ENCODE data around the gene PTGDS.

Gene PTGDS

DNA sequence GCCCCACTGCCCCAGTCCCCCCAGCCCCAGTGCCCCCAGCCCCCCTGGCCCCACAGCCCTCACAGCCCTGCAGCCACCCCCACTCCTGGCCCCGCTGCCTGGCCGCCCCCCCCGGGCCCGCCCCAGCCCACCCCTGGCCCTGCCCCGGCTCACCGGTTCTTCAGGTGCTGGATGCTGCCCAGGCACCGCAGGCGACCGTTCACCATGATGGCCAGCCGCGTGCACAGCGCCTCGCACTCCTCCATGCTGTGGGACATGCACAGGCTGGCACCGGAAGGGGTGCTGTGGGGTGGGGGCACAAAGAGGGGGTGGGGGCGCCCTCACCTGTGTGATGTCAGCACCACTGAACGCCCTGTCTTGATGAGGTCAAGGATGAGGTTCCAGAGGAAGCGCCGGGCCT lies 31.9 kb downstream of the PTGDS start:
- Histone ChIP-seq H3K4me3 (ENCODE audit: low read depth in 1 of 2, low read length in 2 of 2) (no peak overlapping the region), H3K9me3 (ENCODE audit: control insufficient read depth in 1 of 2, low read length in 2 of 2) (no peaks in the 10 kb centered on the region), H3K27ac (ENCODE audit: low read length) (no peak overlapping the region), H3K27me3 (ENCODE audit: low read depth, low read length) (no peaks in the 10 kb centered on the region), H3K4me1 (ENCODE audit: control insufficient read depth in 1 of 2, insufficient read depth in 2 of 2, low read length in 2 of 2) (peaks cover 0 to 6% of the 10 kb centered on the region in 2 donors), H3K36me3 (ENCODE audit: control insufficient read depth in 1 of 2, insufficient read depth in 2 of 2, low read length in 2 of 2) (peaks cover 0 to 46% of the 10 kb centered on the region in 2 donors)

DNA sequence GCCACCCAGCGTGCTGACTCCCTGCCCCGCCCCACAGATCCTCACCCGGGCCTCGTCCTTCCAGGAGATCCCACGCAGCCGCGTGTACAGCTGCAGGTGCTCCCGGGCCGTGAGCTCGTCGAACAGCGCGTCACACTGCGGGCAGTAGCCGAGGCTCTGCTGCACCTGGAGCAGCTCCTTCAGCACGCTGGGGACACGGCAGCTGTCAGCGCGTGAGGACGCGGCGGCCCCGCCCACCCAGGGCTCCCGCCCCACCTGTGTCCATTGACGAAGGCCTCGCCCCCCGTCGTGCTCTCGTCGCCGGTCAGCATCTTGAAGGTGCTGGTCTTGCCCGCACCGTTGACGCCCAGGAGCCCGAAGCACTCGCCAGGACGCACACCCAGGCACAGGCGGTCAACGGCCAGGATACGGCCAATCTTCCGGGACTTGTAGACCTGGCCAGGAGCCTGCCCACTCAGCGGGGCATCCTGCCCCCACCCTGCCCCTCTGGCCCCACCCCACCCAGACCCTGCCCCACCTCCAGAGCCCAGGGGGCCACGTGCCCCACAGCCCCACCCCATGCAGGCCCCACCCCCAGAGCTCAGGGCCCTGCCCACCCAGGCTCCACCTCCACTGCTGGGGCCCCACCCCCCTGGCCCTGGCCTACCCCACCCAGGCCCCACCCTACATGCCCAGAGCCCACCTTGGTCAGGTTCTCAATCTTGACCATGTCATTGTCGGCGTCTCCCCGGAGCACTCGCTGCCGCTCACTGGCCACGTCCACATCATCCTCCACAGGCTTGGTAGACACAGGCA lies 32.8 kb downstream of the PTGDS start:
- Histone ChIP-seq H3K27me3 (ENCODE audit: low read depth, low read length) (no peaks in the 10 kb centered on the region), H3K9me3 (ENCODE audit: control insufficient read depth in 1 of 2, low read length in 2 of 2) (no peaks in the 10 kb centered on the region), H3K27ac (ENCODE audit: low read length) (no peak overlapping the region), H3K4me1 (ENCODE audit: control insufficient read depth in 1 of 2, insufficient read depth in 2 of 2, low read length in 2 of 2) (peaks cover 0 to 6% of the 10 kb centered on the region in 2 donors), H3K4me3 (ENCODE audit: low read depth in 1 of 2, low read length in 2 of 2) (no peak overlapping the region), H3K36me3 (ENCODE audit: control insufficient read depth in 1 of 2, insufficient read depth in 2 of 2, low read length in 2 of 2) (peaks cover 0 to 55% of the 10 kb centered on the region in 2 donors)

DNA sequence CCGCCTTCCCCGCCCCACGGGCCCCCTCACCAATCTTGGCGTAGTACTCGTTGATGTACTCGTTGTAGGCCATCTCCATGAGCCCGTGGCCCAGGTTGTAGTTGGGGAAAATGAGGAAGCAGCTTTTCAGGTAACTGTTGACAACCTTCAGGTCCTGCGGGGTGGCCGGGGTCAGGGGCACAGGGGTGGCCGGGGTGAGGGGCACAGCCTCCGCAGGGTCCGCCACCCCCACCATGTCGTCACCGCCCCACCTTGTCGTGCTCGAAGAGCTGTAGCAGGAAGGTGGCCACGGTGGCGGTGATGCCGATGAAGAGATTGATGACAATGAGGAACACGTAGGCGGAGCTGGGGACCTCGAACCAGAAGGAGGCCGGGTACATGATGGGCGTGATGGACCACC lies 33.9 kb downstream of the PTGDS start:
- Histone ChIP-seq H3K9me3 (ENCODE audit: control insufficient read depth in 1 of 2, low read length in 2 of 2) (no peaks in the 10 kb centered on the region), H3K27me3 (ENCODE audit: low read depth, low read length) (no peaks in the 10 kb centered on the region), H3K4me1 (ENCODE audit: control insufficient read depth in 1 of 2, insufficient read depth in 2 of 2, low read length in 2 of 2) (peaks cover 0 to 6% of the 10 kb centered on the region in 2 donors), H3K36me3 (ENCODE audit: control insufficient read depth in 1 of 2, insufficient read depth in 2 of 2, low read length in 2 of 2) (peaks cover 0 to 64% of the 10 kb centered on the region in 2 donors), H3K4me3 (ENCODE audit: low read depth in 1 of 2, low read length in 2 of 2) (no peak overlapping the region), H3K27ac (ENCODE audit: low read length) (no peak overlapping the region)

DNA sequence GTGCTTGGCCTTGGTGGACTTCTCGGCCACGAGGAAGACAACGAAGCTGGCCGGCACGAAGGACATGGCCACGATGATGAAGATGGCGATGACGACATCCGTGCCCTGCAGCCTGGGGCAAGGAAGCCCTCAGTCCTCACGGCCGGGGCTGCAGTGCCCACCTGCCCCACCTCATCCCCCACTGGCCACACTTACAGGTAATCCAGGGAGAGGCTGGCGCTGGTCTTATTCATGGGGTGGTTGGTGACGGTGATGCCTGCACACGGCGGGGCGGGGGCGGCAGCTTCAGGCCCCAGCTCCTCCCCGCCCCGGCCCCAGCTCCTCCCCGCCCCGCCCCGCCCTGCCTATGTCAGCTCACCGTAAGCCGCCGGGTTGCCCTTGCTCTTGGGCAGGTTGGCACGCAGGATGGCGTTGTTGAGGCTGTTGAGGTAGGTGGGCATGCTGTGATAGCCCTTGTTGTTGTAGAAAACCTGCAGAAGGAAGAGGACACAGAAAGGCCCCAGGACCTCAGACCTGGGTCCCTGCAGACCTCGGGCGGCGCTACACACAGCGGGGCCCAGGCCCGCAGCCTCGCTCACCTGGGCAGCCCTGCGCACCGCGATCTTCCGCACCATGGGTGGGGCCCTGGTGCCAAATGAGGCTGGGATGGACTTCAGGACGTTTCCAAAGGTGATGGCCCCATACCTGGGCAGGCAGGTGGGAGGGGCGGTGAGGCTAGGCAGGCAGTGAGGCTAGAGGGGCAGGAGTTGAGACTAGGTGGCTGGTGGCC lies 34.8 kb downstream of the PTGDS start:
- no peak overlapping the region for H3K4me3 ChIP-seq (ENCODE audit: low read depth in 1 of 2, low read length in 2 of 2)
- H3K27ac ChIP-seq (ENCODE audit: low read length): no peak overlapping the region
- peaks cover 0 to 73% of the 10 kb centered on the region in 2 donors for H3K36me3 ChIP-seq (ENCODE audit: control insufficient read depth in 1 of 2, insufficient read depth in 2 of 2, low read length in 2 of 2)

DNA sequence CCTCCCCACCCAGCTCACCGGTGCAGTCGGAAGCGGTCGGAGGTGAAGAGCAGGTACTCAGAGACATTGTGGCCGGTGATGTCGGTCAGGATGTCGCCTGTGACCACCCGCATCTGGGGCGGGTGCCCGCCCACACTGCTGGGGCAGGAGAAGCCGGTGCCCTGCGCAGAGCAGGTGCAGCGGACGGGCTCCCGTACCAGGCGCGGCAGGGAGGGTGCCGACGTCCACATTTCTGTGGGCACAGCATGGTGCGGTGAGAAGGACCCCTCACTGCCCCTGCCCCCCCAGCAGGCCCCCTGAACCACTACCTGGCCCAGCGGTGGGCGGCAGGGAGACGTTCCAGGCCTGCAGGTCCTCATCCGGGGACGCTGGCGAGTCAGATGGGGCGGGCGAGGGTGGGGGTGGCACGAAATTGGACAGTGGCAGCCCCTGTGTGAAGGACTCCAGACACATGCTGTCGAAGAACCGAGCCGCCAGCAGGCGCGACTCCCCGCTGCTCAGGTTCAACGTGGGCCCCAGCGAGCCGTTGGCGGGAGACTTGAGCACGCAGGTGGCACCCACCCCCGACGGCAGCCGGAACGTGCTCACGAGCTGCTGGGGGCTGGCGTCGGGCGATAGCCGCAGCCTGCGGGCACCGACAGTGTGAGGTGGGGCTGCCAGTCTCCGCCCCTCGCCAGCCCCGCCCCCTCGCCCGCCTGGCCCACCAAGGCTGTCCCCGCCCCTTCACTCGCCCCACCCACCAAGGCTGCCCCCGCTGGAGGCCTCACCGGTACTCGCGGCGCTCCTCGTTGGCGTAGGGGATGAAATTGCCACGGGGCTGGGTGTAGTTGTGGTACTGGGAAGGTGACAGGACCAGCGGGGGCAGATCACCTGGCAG lies 35.6 kb downstream of the PTGDS start:
- Histone ChIP-seq H3K36me3 (ENCODE audit: control insufficient read depth in 1 of 2, insufficient read depth in 2 of 2, low read length in 2 of 2) (peaks cover 0 to 81% of the 10 kb centered on the region in 2 donors), H3K4me1 (ENCODE audit: control insufficient read depth in 1 of 2, insufficient read depth in 2 of 2, low read length in 2 of 2) (no peaks in the 10 kb centered on the region), H3K27me3 (ENCODE audit: low read depth, low read length) (no peaks in the 10 kb centered on the region), H3K27ac (ENCODE audit: low read length) (no peak overlapping the region), H3K4me3 (ENCODE audit: low read depth in 1 of 2, low read length in 2 of 2) (no peak overlapping the region), H3K9me3 (ENCODE audit: control insufficient read depth in 1 of 2, low read length in 2 of 2) (no peaks in the 10 kb centered on the region)

More for the DNA sequence above, 34.8 kb downstream of the PTGDS start:
- H3K9me3 ChIP-seq (ENCODE audit: control insufficient read depth in 1 of 2, low read length in 2 of 2): no peaks in the 10 kb centered on the region
- H3K27me3 ChIP-seq (ENCODE audit: low read depth, low read length): no peaks in the 10 kb centered on the region
- H3K4me1 ChIP-seq (ENCODE audit: control insufficient read depth in 1 of 2, insufficient read depth in 2 of 2, low read length in 2 of 2): peaks cover 0 to 6% of the 10 kb centered on the region in 2 donors

DNA sequence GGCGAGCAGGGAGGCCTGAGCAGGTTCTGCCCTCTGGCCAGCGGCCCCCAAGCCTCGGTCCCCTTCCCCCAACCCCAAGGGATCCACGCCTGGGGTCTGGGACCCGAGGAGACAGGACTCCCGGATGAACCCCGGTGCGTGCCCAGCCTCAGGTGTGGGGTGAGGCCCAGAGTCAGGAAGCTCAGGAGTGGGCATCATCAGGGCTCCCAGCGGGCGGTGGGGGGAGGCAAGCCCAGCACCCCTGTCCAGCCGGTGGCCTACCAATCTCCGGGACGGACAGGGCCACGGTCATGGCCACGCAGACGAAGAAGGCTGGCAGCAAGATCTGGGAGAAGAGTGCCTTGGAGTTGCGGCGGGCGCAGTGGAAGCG lies 36.3 kb downstream of the PTGDS start:
- peaks cover 0 to 79% of the 10 kb centered on the region in 2 donors for H3K36me3 ChIP-seq (ENCODE audit: control insufficient read depth in 1 of 2, insufficient read depth in 2 of 2, low read length in 2 of 2)
- H3K27ac ChIP-seq (ENCODE audit: low read length): no peak overlapping the region
- H3K4me1 ChIP-seq (ENCODE audit: control insufficient read depth in 1 of 2, insufficient read depth in 2 of 2, low read length in 2 of 2): no peaks in the 10 kb centered on the region
- no peak overlapping the region for H3K4me3 ChIP-seq (ENCODE audit: low read depth in 1 of 2, low read length in 2 of 2)
- H3K27me3 ChIP-seq (ENCODE audit: low read depth, low read length): no peaks in the 10 kb centered on the region
- H3K9me3 ChIP-seq (ENCODE audit: control insufficient read depth in 1 of 2, low read length in 2 of 2): no peaks in the 10 kb centered on the region

DNA sequence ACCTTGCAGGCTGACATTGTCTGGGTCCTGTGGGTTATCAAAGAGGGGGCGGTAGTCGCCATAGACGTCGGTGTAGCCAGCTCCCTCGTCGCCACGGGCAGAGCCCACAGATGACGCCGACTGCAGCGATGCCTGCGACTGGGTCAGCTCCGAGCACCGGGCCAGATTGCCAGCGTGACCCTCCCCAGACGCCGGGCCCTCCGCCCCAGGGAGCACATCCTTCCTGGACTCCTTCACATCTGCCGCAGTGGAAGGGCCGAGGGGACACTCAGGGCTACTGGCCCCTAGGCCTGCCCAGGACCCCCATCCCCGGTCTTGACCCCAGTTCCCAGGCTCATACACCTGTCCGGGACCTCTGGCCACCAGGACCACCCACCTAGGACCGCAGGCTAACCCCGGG lies 36.9 kb downstream of the PTGDS start:
- Histone ChIP-seq H3K4me1 (ENCODE audit: control insufficient read depth in 1 of 2, insufficient read depth in 2 of 2, low read length in 2 of 2) (no peaks in the 10 kb centered on the region), H3K4me3 (ENCODE audit: low read depth in 1 of 2, low read length in 2 of 2) (no peak overlapping the region), H3K27ac (ENCODE audit: low read length) (no peak overlapping the region), H3K36me3 (ENCODE audit: control insufficient read depth in 1 of 2, insufficient read depth in 2 of 2, low read length in 2 of 2) (peaks cover 0 to 76% of the 10 kb centered on the region in 2 donors), H3K9me3 (ENCODE audit: control insufficient read depth in 1 of 2, low read length in 2 of 2) (no peaks in the 10 kb centered on the region), H3K27me3 (ENCODE audit: low read depth, low read length) (no peaks in the 10 kb centered on the region)

DNA sequence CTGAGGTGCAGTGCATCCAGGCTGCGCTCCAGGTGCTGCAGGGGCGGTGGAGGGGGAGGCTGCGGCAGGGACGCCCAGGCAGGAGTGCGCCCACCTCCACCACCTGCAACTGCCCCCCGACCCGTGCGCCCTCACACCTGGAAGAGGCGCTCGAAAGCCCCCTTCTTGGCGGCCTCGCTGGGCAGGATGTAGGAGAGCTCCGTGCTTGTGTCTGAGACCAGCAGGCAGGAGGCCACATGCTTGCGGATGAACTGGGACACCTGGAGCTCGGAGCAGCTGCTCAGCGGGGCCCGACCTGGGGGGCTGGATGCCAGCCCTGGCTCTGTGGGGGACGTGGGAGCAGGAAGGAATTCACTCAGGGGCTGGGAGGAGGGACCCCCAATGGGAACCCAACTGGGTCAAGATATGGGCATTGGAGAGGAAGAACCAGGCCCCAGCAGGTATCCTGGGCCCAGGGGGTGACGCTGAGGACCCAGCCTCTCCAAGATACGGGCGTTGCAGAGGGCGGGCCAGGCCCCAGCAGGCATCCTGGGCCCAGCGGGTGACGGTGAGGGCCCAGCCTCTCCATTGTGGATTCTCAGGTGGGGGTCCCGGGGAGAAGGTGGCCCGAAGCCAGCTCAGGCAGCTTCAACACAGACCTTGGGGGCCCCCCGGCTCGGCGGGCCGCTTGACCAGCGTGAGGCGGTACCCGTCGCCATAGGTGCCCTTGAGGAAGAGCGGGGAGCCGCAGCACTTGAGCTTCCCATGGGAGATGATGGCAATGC lies 37.7 kb downstream of the PTGDS start:
- no peak overlapping the region for H3K27ac ChIP-seq (ENCODE audit: low read length)
- H3K27me3 ChIP-seq (ENCODE audit: low read depth, low read length): no peaks in the 10 kb centered on the region
- H3K4me1 ChIP-seq (ENCODE audit: control insufficient read depth in 1 of 2, insufficient read depth in 2 of 2, low read length in 2 of 2): no peaks in the 10 kb centered on the region
- H3K9me3 ChIP-seq (ENCODE audit: control insufficient read depth in 1 of 2, low read length in 2 of 2): no peaks in the 10 kb centered on the region
- H3K36me3 ChIP-seq (ENCODE audit: control insufficient read depth in 1 of 2, insufficient read depth in 2 of 2, low read length in 2 of 2): peaks cover 0 to 70% of the 10 kb centered on the region in 2 donors
- H3K4me3 ChIP-seq (ENCODE audit: low read depth in 1 of 2, low read length in 2 of 2): no peak overlapping the region

DNA sequence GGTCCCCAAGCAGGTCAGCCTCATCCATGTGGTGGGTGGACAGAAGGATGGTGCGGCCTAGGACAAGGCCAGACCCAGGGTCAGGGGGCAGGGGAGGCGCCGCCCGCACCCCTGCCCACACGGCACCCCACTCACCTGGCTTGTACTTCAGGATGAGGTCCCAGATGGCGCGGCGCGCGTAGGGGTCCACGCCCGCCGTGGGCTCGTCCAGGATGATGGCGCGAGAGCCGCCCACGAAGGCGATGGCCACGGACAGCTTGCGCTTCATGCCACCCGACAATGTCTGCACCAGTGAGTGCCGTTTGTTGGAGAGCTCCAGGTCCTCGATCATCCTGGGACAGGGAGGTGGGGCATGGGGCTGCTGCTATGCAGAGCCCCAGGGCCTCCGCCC lies 38.2 kb downstream of the PTGDS start:
- H3K27me3 ChIP-seq (ENCODE audit: low read depth, low read length): no peaks in the 10 kb centered on the region
- no peaks in the 10 kb centered on the region for H3K9me3 ChIP-seq (ENCODE audit: control insufficient read depth in 1 of 2, low read length in 2 of 2)
- H3K4me1 ChIP-seq (ENCODE audit: control insufficient read depth in 1 of 2, insufficient read depth in 2 of 2, low read length in 2 of 2): no peaks in the 10 kb centered on the region
- peaks cover 0 to 74% of the 10 kb centered on the region in 2 donors for H3K36me3 ChIP-seq (ENCODE audit: control insufficient read depth in 1 of 2, insufficient read depth in 2 of 2, low read length in 2 of 2)
- no peak overlapping the region for H3K4me3 ChIP-seq (ENCODE audit: low read depth in 1 of 2, low read length in 2 of 2)
- no peak overlapping the region for H3K27ac ChIP-seq (ENCODE audit: low read length)

DNA sequence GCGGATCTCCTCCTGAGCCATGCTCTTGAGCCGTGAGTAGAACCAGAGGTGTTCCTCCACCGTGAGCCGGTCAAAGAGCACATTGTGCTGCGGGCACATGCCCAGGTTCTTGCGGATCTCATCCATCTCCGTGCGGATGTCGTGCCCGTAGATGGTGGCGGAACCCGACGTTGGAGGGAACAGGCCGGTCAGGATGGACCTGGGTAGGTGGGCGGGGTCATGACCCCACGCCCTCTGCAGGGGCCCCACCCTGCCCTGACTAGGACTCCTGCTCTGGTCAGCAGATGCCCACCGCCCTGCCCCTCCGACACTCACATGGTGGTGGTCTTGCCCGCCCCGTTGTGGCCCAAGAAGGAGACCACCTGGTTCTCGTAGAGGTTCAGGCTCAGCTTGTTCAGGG lies 38.7 kb downstream of the PTGDS start:
- H3K4me3 ChIP-seq (ENCODE audit: low read depth in 1 of 2, low read length in 2 of 2): no peak overlapping the region
- no peak overlapping the region for H3K27ac ChIP-seq (ENCODE audit: low read length)
- no peaks in the 10 kb centered on the region for H3K4me1 ChIP-seq (ENCODE audit: control insufficient read depth in 1 of 2, insufficient read depth in 2 of 2, low read length in 2 of 2)
- no peaks in the 10 kb centered on the region for H3K27me3 ChIP-seq (ENCODE audit: low read depth, low read length)
- peaks cover 0 to 77% of the 10 kb centered on the region in 2 donors for H3K36me3 ChIP-seq (ENCODE audit: control insufficient read depth in 1 of 2, insufficient read depth in 2 of 2, low read length in 2 of 2)
- H3K9me3 ChIP-seq (ENCODE audit: control insufficient read depth in 1 of 2, low read length in 2 of 2): no peaks in the 10 kb centered on the region
